Tibial artery (tissue), 4 donors: Measurements from ENCODE around the gene L3MBTL2.

Source experiments
- DNase-seq, 2 donors: peaks; one replicate each; pipeline ENCODE4 v3.0.0-alpha.2; 2019
- H3K27ac ChIP-seq, 2 donors: fragments of 200-600 bp; sonication (generic) in 1 of 2; 1 replicate in 1 of 2; 2 replicates in 1 of 2; pipeline ENCODE4 v1.5.1; 2018 to 2019; ENCODE audit warnings: mild to moderate bottlenecking in 1 of 2
- H3K27me3 ChIP-seq, 2 donors: fragments of 200-600 bp; sonication (generic) in 1 of 2; one replicate each; pipeline versions ENCODE4 v1.5.1 to v1.6.0; 2016 to 2019
- H3K36me3 ChIP-seq, 3 donors: fragments of 200-600 bp; sonication (generic) in 2 of 3; one replicate each; pipeline ENCODE4 v1.5.1; 2016 to 2019; ENCODE audit warnings: mild to moderate bottlenecking in 2 of 3
- H3K4me1 ChIP-seq, 4 donors: fragments of 200-600 bp; sonication (generic) in 2 of 4; 1 replicate in 3 of 4; 2 replicates in 1 of 4; pipeline ENCODE4 v1.5.1; 2016 to 2019
- H3K4me3 ChIP-seq, 2 donors: fragments of 200-600 bp; sonication (generic) in 1 of 2; 1 replicate in 1 of 2; 2 replicates in 1 of 2; pipeline ENCODE4 v1.5.1; 2018 to 2019; ENCODE audit warnings: mild to moderate bottlenecking in 2 of 2
- H3K9me3 ChIP-seq, 3 donors: fragments of 200-600 bp; sonication (generic) in 1 of 3; one replicate each; pipeline ENCODE4 v1.5.1; 2016 to 2019
- intact Hi-C: fragments of 100-400 bp; cut with DNase I; formaldehyde crosslinking; loops from one replicate; pipeline ENCODE4 v1.15.0; 2023; ENCODE audit warnings: low total_unique reads
- TF ChIP-seq, protein P1 (sequence below), 2 experiments: fragments of 200-600 bp in 1 of 2; fragments of 450-650 bp in 1 of 2; IDR thresholded peaks; one replicate each; pipeline ENCODE4 v1.5.1; 2017 to 2019; ENCODE audit warnings: antibody characterized with exemption in 2 of 2, mild to moderate bottlenecking in 1 of 2, moderate library complexity in 1 of 2

L3MBTL2 gene

DNA sequence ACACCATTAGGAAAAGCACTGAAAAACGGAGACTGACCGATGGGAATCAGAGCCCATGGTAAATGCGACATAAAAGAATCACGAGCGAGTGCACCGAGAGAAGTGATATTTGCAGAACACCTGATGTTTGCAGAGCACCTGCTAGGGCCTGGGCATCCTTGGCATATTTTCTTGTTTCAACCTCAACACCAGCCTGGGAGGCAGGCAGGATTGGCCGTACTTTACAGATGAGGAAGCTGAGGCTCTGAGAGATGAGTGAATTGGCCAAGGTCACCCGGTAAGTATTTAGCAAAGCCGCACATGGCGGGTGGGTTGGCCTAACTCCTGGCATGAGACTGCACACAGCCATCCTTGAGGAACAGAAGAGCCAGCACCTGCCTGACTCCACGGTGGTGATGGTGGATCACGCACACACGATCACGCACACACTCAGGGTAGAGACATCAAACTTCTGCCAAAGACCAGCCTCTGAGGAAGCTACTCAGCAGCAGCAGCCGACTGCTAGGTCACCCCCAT lies 57.2 kb downstream of the L3MBTL2 start:
- no peaks in the 10 kb centered on the region for H3K9me3 ChIP-seq
- peaks cover 65 to 94% (median 79%) of the 10 kb centered on the region in 3 donors for H3K36me3 ChIP-seq
- no peak for DNase-seq
- H3K27ac ChIP-seq: no peak overlapping the region
- H3K27me3 ChIP-seq: no peaks in the 10 kb centered on the region
- TF ChIP-seq, protein P1, sequence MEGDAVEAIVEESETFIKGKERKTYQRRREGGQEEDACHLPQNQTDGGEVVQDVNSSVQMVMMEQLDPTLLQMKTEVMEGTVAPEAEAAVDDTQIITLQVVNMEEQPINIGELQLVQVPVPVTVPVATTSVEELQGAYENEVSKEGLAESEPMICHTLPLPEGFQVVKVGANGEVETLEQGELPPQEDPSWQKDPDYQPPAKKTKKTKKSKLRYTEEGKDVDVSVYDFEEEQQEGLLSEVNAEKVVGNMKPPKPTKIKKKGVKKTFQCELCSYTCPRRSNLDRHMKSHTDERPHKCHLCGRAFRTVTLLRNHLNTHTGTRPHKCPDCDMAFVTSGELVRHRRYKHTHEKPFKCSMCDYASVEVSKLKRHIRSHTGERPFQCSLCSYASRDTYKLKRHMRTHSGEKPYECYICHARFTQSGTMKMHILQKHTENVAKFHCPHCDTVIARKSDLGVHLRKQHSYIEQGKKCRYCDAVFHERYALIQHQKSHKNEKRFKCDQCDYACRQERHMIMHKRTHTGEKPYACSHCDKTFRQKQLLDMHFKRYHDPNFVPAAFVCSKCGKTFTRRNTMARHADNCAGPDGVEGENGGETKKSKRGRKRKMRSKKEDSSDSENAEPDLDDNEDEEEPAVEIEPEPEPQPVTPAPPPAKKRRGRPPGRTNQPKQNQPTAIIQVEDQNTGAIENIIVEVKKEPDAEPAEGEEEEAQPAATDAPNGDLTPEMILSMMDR (IDR thresholded peaks at IDR 0.05): no peak
- H3K4me1 ChIP-seq: no peaks in the 10 kb centered on the region
- intact Hi-C loops: no loop called here
- no peak overlapping the region for H3K4me3 ChIP-seq

- Histone ChIP-seq H3K36me3 (peaks cover 70 to 94% (median 79%) of the 10 kb centered on the region in 3 donors), H3K27me3 (no peaks in the 10 kb centered on the region), H3K4me1 (no peaks in the 10 kb centered on the region), H3K9me3 (no peaks in the 10 kb centered on the region), H3K4me3 (no peak overlapping the region), H3K27ac (no peak overlapping the region)
- TF ChIP-seq, protein P1 (IDR thresholded peaks at IDR 0.05): no peak
- intact Hi-C loops: no loop called here
- DNase-seq: no peak
Observed at GRCh38 chr22:41263704-41264103, 58.6 kb downstream of the L3MBTL2 start.

- Histone ChIP-seq H3K27me3 (no peaks in the 10 kb centered on the region), H3K4me3 (no peak overlapping the region), H3K36me3 (peaks cover 74 to 96% (median 81%) of the 10 kb centered on the region in 3 donors), H3K4me1 (no peaks in the 10 kb centered on the region), H3K27ac (no peak overlapping the region), H3K9me3 (no peaks in the 10 kb centered on the region)
- no peak for DNase-seq
- TF ChIP-seq, protein P1 (IDR thresholded peaks at IDR 0.05): no peak
- intact Hi-C loops: no loop called here
Observed at GRCh38 chr22:41264408-41264941, 59.4 kb downstream of the L3MBTL2 start.

GRCh38 chr22:41267958-41268357 lies 62.8 kb downstream of the L3MBTL2 start:
- intact Hi-C loops: no loop called here
- Histone ChIP-seq H3K9me3 (no peaks in the 10 kb centered on the region), H3K4me3 (no peak overlapping the region), H3K27ac (no peak overlapping the region), H3K36me3 (peaks cover 48 to 95% (median 82%) of the 10 kb centered on the region in 3 donors), H3K27me3 (no peaks in the 10 kb centered on the region), H3K4me1 (peaks cover 0 to 5% (median 0%) of the 10 kb centered on the region in 4 donors)
- TF ChIP-seq, protein P1 (IDR thresholded peaks at IDR 0.05): no peak
- DNase-seq: no peak

DNA sequence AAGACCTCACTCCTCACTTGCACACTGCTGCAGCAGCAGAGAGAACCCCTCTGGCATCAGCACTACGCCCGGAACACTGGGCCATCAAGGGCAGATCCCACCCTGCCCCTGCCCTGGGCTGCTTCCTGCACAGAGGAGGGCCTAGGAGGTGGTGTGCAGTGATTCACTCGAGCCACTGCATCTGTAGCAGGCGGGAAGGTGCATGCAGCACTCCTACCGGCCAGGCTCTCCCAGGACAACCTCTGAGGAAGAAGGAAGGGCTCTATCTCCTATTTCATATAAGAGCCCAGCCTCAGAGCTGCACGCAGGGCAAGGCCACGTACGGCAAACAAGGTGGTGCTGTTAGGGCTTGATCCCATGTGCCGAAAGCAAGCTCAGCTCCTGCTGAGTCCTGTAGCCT lies 66.7 kb downstream of the L3MBTL2 start:
- peaks cover 50 to 95% (median 91%) of the 10 kb centered on the region in 3 donors for H3K36me3 ChIP-seq
- H3K4me3 ChIP-seq: no peak overlapping the region
- peaks cover 0 to 5% (median 0%) of the 10 kb centered on the region in 4 donors for H3K4me1 ChIP-seq
- TF ChIP-seq, protein P1 (IDR thresholded peaks at IDR 0.05): no peak
- no peak for DNase-seq
- intact Hi-C loops: no loop called here
- H3K27ac ChIP-seq: no peak overlapping the region
- H3K9me3 ChIP-seq: no peaks in the 10 kb centered on the region
- no peaks in the 10 kb centered on the region for H3K27me3 ChIP-seq
